T-helper 2 cell (primary cell): ENCODE measurements around the gene PLA2G12B.

Experiments
- DNase-seq, 5 experiments: peaks; one replicate each; pipeline versions ENCODE4 v3.0.0 to v3.0.0-alpha.2; 2012 to 2022

The PLA2G12B gene

DNA sequence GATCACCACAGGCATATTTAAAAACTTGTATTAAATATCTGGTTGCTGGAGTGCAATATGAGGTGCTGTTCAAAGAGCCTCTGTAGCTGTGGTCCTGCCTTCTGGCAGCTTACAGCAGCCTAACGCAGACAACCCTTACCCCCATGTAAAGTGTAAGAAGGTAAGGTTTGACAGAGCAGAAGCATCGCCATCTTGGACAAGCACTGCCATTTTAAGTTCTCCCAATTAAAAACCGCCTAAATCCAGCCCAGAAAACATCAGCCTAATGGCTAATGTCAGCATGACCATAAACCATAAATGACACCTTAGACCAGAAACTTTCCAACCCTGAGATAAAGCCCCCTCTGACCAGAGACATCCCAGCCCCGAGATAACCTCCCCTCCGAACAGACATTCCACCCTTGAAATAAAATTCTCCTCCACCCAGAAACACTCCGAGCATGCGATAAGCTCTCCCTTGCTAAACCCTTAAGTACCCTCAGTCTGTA is 66.4 kb downstream of the PLA2G12B start:
- no peak for DNase-seq

DNA sequence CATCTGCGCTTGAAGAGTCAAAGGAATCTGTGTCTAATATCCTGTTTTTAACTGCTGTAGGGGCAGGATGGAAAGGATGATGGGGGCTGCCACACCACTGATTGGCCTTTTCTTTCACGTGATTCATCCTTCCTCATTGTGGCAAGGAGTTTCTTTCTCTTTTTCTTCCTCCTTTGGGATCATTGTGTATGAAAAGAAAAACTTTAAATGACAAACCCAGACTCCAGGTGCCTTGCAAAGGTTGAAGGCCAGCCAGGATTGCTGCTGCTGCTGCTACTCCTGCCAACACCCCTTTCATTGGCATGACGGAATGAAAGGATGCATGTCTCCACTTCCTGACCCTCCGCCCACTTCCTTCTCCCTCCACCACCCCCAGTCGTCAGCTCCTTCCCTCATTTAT is 67.6 kb downstream of the PLA2G12B start:
- no peak for DNase-seq

DNA sequence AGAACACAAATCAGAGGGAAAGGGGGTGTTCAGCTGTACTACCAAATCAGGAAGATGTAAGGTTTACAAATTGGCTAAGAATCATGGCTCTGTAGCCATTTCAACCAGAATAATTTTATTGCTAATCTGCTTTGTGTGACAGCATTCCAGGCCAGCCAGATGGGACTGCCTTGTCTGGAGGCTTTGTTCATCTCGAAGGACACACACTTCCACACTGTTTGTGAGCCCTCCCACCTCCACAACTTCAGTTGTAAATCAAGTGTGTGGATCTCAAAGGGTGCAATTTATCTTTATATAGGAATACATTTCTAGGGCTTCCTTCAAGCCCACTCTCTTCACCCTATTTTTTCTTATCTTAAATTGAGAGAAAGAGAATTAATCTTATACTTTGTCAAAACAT is 68.0 kb downstream of the PLA2G12B start:
- DNase-seq: no peak

- DNase-seq: no peak
Measured at GRCh38 chr10:72885953-72886352, 68.7 kb downstream of the PLA2G12B start.
